H1 (cell line): Measurements from ENCODE around the gene TFF1.

Experiments
- ASH2L ChIP-seq: fragments of 200-600, 300-600 bp; sonication (generic); IDR thresholded peaks from one replicate; pipeline ENCODE4 v1.7.1; 2017; ENCODE audit warnings: low read length
- CEBPB ChIP-seq: IDR thresholded peaks from 2 replicates; pipeline ENCODE4 v1.6.1; 2012; ENCODE audit warnings: low read depth, low read length
- CREB1 ChIP-seq: IDR thresholded peaks from 2 replicates; pipeline ENCODE4 v1.6.1; 2012; ENCODE audit warnings: inconsistent platforms
- CTCF ChIP-seq, 3 experiments: IDR thresholded peaks; 1 replicate in 2 of 3; 2 replicates in 1 of 3; pipeline versions ENCODE4 v1.5.1 to v1.6.1; 2011; ENCODE audit warnings: low read length in 3 of 3, mild to moderate bottlenecking in 3 of 3, inconsistent platforms in 2 of 3, low read depth in 1 of 3, moderate library complexity in 1 of 3; ENCODE audit not compliant: insufficient read depth in 1 of 3; ENCODE audit errors: control extremely low read depth in 1 of 3
- EP300 ChIP-seq, 2 experiments: IDR thresholded peaks; 1 replicate in 1 of 2; 2 replicates in 1 of 2; pipeline ENCODE4 v1.6.1; 2011 to 2012; ENCODE audit warnings: low read depth in 2 of 2, low read length in 2 of 2, mild to moderate bottlenecking in 2 of 2, borderline replicate concordance in 1 of 2, inconsistent platforms in 1 of 2, moderate library complexity in 1 of 2
- EZH2 ChIP-seq: fragments of 200-600 bp; sonication (generic); IDR thresholded peaks from 2 replicates; pipeline ENCODE4 v1.7.1; 2012; ENCODE audit warnings: low read depth, mild to moderate bottlenecking, moderate library complexity, low read length, inconsistent platforms; ENCODE audit not compliant: severe bottlenecking
- HDAC6 ChIP-seq: IDR thresholded peaks from one replicate; pipeline ENCODE4 v1.7.1; 2012; ENCODE audit warnings: low read depth, mild to moderate bottlenecking, inconsistent platforms, low read length, moderate library complexity
- NRF1 ChIP-seq: IDR thresholded peaks from 2 replicates; pipeline ENCODE4 v1.6.1; 2011; ENCODE audit warnings: mild to moderate bottlenecking, low read depth, low read length, improper control_type of control experiment
- POLR2A ChIP-seq, 2 experiments: IDR thresholded peaks; 1 replicate in 1 of 2; 2 replicates in 1 of 2; pipeline ENCODE4 v1.6.1; 2011; ENCODE audit warnings: low read depth in 2 of 2, low read length in 2 of 2, mild to moderate bottlenecking in 2 of 2; ENCODE audit errors: control extremely low read depth in 1 of 2
- POU5F1 ChIP-seq: IDR thresholded peaks from 2 replicates; pipeline ENCODE4 v1.6.1; 2011; ENCODE audit warnings: low read depth, mild to moderate bottlenecking, low read length, moderate library complexity
- RFX5 ChIP-seq: IDR thresholded peaks from 2 replicates; pipeline ENCODE4 v1.6.1; 2011; ENCODE audit warnings: low read depth, low read length, improper control_type of control experiment, borderline replicate concordance
- SP1 ChIP-seq: IDR thresholded peaks from 2 replicates; pipeline ENCODE4 v1.6.1; 2011; ENCODE audit warnings: low read depth, low read length
- TCF12 ChIP-seq: IDR thresholded peaks from 2 replicates; pipeline ENCODE4 v1.6.1; 2011; ENCODE audit warnings: low read depth, mild to moderate bottlenecking, low read length
- ZNF274 ChIP-seq: IDR thresholded peaks from 2 replicates; pipeline ENCODE4 v1.7.0; 2012; ENCODE audit warnings: low read length, borderline replicate concordance; ENCODE audit errors: extremely low read depth

GRCh38 chr21:42404539-42404938 lies 38.2 kb upstream of the TFF1 start:
- TF ChIP-seq CTCF (IDR thresholded peaks at IDR 0.05; ENCODE audit: control extremely low read depth in 1 of 3, insufficient read depth in 1 of 3, low read depth in 1 of 3, low read length in 3 of 3) (no peak), POLR2A (IDR thresholded peaks at IDR 0.05; ENCODE audit: control extremely low read depth in 1 of 2, low read depth in 2 of 2, low read length in 2 of 2) (no peak), EZH2 (no peak), TCF12 (no peak), SP1 (no peak), ASH2L (no peak), HDAC6 (no peak), RFX5 (no peak), NRF1 (no peak), POU5F1 (no peak), CEBPB (no peak), EP300 (IDR thresholded peaks at IDR 0.05; ENCODE audit: borderline replicate concordance in 1 of 2, low read depth in 2 of 2, low read length in 2 of 2) (no peak), CREB1 (no peak), ZNF274 (no peak)
